H54 (cell line): ENCODE results near the gene KDM2A.
"Not testable (repeated sequence)": the region's sequence is repeated elsewhere in the genome, so short reads cannot be mapped to it uniquely, and the experiment has no call there.

ENCODE experiments used
- DNase-seq: peaks from one replicate; pipeline ENCODE4 v3.0.0; 2011; ENCODE audit warnings: low spot score, mixed read lengths; ENCODE audit not compliant: insufficient read length
- FAIRE-seq: peaks from 3 replicates; lab custom pipeline; 2011; peaks lifted over from hg19 to GRCh38; lab: Jason Lieb, UNC
- POLR2A ChIP-seq: IDR thresholded peaks from 2 replicates; pipeline ENCODE4 v1.6.1; 2011; ENCODE audit warnings: low read depth, mild to moderate bottlenecking, low read length

Gene KDM2A

GRCh38 chr11:67167719-67168118, 48.7 kb downstream of the KDM2A start:
- FAIRE-seq (no peak), DNase-seq (no peak)
- TF ChIP-seq POLR2A: no peak

GRCh38 chr11:67168911-67169310, 49.8 kb downstream of the KDM2A start:
- FAIRE-seq, DNase-seq: not testable (repeated sequence)

- DNase-seq (no peak), FAIRE-seq (no peak)
- TF ChIP-seq POLR2A: no peak
Measured at GRCh38 chr11:67174311-67174710, 55.2 kb downstream of the KDM2A start.

- FAIRE-seq (no peak), DNase-seq (no peak)
- TF ChIP-seq POLR2A: no peak
Measured at GRCh38 chr11:67177399-67178281, 58.6 kb downstream of the KDM2A start.

- DNase-seq (no peak), FAIRE-seq (no peak)
- no peak for TF ChIP-seq POLR2A
Measured at GRCh38 chr11:67178421-67178820, 59.4 kb downstream of the KDM2A start.

- DNase-seq (no peak), FAIRE-seq (no peak)
- TF ChIP-seq POLR2A: no peak
Measured at GRCh38 chr11:67178878-67179277, 59.8 kb downstream of the KDM2A start.

- TF ChIP-seq POLR2A: no peak
- DNase-seq: no peak
- FAIRE-seq: peak; percentile 15
Measured at GRCh38 chr11:67179892-67180490, 60.9 kb downstream of the KDM2A start.

GRCh38 chr11:67194096-67194495, 75.0 kb downstream of the KDM2A start:
- DNase-seq (no peak), FAIRE-seq (no peak)
- no peak for TF ChIP-seq POLR2A

- no peak for TF ChIP-seq POLR2A
- DNase-seq: no peak
- no peak for FAIRE-seq
Measured at GRCh38 chr11:67195971-67196456, 77.0 kb downstream of the KDM2A start.

- FAIRE-seq (no peak), DNase-seq (no peak)
- no peak for TF ChIP-seq POLR2A
Measured at GRCh38 chr11:67197606-67198005, 78.5 kb downstream of the KDM2A start.

- not testable (repeated sequence) for DNase-seq, FAIRE-seq
Measured at GRCh38 chr11:67198781-67199180, 79.7 kb downstream of the KDM2A start.

GRCh38 chr11:67199751-67200150, 80.7 kb downstream of the KDM2A start:
- no peak for FAIRE-seq
- no peak for TF ChIP-seq POLR2A
- DNase-seq: no peak

- DNase-seq (no peak), FAIRE-seq (no peak)
- TF ChIP-seq POLR2A: no peak
Measured at GRCh38 chr11:67202028-67202427, 83.0 kb downstream of the KDM2A start.

GRCh38 chr11:67204822-67205221, 85.8 kb downstream of the KDM2A start:
- no peak for DNase-seq
- TF ChIP-seq POLR2A: no peak
- no peak for FAIRE-seq

- not testable (repeated sequence) for FAIRE-seq
Measured at GRCh38 chr11:67209222-67209621, 90.2 kb downstream of the KDM2A start.

More at GRCh38 chr11:67209222-67209621, 90.2 kb downstream of the KDM2A start:
- DNase-seq: not testable (repeated sequence)
